C4-2B (cell line): ENCODE results near the gene CBARP.

Source experiments
- ZFX ChIP-seq: fragments of 450-650 bp; IDR thresholded peaks from 2 replicates; pipeline ENCODE4 v1.6.1; 2017
- TF ChIP-seq, protein P1 (sequence below): fragments of 450-650 bp; conservative IDR thresholded peaks from 2 replicates; pipeline ENCODE4 v1.5.1; 2017; ENCODE audit warnings: mild to moderate bottlenecking

DNA sequence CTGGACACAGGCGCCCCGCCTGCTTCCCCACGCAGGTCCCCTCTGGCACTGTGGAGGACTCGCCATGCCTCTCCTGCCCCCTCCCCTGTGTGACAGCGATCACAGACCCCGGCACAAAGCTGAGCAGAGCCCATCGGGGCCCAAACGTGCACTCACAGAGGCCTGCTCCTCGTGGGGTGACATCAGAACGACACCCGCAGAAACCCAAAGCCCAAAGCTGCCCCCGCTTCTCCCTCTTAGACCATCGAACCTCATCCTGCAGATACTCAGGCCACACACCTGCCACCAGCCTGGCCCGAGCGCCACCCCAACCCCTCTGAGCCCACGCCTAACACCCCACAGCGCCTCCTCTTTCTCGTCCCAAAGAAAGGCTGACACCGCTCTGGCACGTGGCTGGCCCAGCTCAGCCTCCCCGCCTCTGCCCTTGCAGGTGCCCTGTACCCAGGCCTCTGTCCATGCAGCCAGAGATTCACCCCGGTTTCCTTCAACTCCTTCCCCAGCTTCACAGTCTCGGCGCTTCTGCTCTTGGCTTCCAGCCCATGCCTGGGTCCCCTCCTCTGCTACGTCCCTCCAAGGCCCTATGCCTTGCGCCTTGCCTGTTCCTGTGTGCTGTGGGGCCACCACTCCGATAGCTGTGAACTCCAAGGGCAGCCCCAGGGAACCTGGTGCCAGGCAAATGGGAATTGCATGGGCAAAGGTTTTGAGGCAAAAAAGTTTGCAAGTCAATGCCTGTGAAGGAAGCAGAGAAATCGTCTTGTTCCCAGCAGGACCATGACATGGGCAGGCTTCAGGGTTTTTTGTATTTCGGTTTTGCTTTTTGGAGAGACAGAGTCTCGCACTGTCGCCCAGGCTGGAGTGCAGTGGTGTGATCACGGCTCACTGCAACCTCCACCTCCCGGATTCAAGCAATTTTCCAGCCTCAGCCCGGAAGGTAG lies 831 bp upstream of the CBARP start:
- TF ChIP-seq, protein P1, sequence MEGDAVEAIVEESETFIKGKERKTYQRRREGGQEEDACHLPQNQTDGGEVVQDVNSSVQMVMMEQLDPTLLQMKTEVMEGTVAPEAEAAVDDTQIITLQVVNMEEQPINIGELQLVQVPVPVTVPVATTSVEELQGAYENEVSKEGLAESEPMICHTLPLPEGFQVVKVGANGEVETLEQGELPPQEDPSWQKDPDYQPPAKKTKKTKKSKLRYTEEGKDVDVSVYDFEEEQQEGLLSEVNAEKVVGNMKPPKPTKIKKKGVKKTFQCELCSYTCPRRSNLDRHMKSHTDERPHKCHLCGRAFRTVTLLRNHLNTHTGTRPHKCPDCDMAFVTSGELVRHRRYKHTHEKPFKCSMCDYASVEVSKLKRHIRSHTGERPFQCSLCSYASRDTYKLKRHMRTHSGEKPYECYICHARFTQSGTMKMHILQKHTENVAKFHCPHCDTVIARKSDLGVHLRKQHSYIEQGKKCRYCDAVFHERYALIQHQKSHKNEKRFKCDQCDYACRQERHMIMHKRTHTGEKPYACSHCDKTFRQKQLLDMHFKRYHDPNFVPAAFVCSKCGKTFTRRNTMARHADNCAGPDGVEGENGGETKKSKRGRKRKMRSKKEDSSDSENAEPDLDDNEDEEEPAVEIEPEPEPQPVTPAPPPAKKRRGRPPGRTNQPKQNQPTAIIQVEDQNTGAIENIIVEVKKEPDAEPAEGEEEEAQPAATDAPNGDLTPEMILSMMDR, result no peak
- TF ChIP-seq ZFX, result no peak
